SH-SY5Y (cell line): ENCODE data around the gene CDK5R1.

Experiments
- GATA2 ChIP-seq: IDR thresholded peaks from 2 replicates; pipeline ENCODE4 v1.6.1; 2011; ENCODE audit warnings: mild to moderate bottlenecking, low read depth, low read length
- GATA3 ChIP-seq: IDR thresholded peaks from 2 replicates; pipeline ENCODE4 v1.6.1; 2011; ENCODE audit warnings: low read depth, mild to moderate bottlenecking, low read length, moderate library complexity

DNA sequence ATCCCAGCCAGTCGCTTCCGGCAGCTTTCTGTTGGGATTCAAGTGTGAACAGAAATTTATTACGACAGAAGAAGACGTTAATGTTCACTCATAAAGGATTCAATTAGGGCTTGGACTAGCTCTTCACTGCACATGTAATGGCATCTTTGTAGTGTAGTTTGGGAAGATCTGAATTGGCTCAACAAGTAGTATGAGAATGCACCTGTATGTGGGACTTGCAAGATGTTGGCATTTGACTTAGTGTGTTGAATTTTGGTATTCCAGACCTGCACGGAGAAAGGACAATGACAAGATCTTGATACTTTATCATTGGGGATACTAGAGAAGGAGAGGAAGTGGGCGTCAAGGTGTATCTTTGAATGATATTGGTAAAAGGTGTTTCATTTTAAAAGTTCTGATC, 41.3 kb upstream of the CDK5R1 start:
- TF ChIP-seq GATA2: no peak
- no peak for TF ChIP-seq GATA3
